Measurements from ENCODE around the gene PLD1. TPM values are rescaled to one million over a fixed set of nuclear protein-coding genes. Genes with fewer than 3 reads are reported as not detected.

PLD1 gene
- total and polyA plus RNA-seq, 3 experiments from 2014 or later = 0.59 to 14.5 (median 1.3) TPM

GRCh38 chr3:171804618-171805389 lies 5.5 kb downstream of the PLD1 start:
- no peaks in the 10 kb centered on the region for H3K27me3 ChIP-seq (ENCODE audit: insufficient read depth, low read length, poor library complexity, severe bottlenecking)
- Mint-ChIP-seq H3K27ac (no peak overlapping the region), H3K27me3 (peaks cover 5 to 30% of the 10 kb centered on the region in 2 donors), H3K9me3 (no peaks in the 10 kb centered on the region), H3K4me3 (no peak overlapping the region), H3K4me1 (peaks cover 8 to 15% (median 13%) of the 10 kb centered on the region in 3 donors), H3K36me3 (no peaks in the 10 kb centered on the region)
- H3K9me3 ChIP-seq (ENCODE audit: low read length) = no peaks in the 10 kb centered on the region
- DNase-seq = no peak
- no peaks in the 10 kb centered on the region for H3K36me3 ChIP-seq (ENCODE audit: insufficient read depth, low read length)
- CTCF ChIA-PET = no interaction called here
- no peak overlapping the region for H3K27ac ChIP-seq (ENCODE audit: low read depth, low read length)
- peaks cover 5% of the 10 kb centered on the region for H3K4me1 ChIP-seq (ENCODE audit: insufficient read depth, low read length)
- no peak overlapping the region for H3K4me3 ChIP-seq (ENCODE audit: low read length)
- POLR2A ChIA-PET = no interaction called here

GRCh38 chr3:171803044-171803443 lies 7.2 kb downstream of the PLD1 start:
- no peak overlapping the region for H3K4me3 Mint-ChIP-seq
- H3K27me3 Mint-ChIP-seq = peaks cover 2 to 21% of the 10 kb centered on the region in 2 donors
- Histone ChIP-seq H3K36me3 (ENCODE audit: insufficient read depth, low read length) (no peaks in the 10 kb centered on the region), H3K9me3 (ENCODE audit: low read length) (no peaks in the 10 kb centered on the region), H3K4me1 (ENCODE audit: insufficient read depth, low read length) (no peaks in the 10 kb centered on the region), H3K27ac (ENCODE audit: low read depth, low read length) (no peak overlapping the region), H3K4me3 (ENCODE audit: low read length) (no peak overlapping the region), H3K27me3 (ENCODE audit: insufficient read depth, low read length, poor library complexity, severe bottlenecking) (no peaks in the 10 kb centered on the region)
- H3K36me3 Mint-ChIP-seq = no peaks in the 10 kb centered on the region
- CTCF ChIA-PET = no interaction called here
- H3K4me1 Mint-ChIP-seq = peaks cover 0 to 8% (median 5%) of the 10 kb centered on the region in 3 donors
- no peak for DNase-seq
- no peaks in the 10 kb centered on the region for H3K9me3 Mint-ChIP-seq
- H3K27ac Mint-ChIP-seq = no peak overlapping the region
- POLR2A ChIA-PET = no interaction called here

- ChIA-PET CTCF (no interaction called here), POLR2A (no interaction called here)
- H3K9me3 ChIP-seq (ENCODE audit: low read length) = no peaks in the 10 kb centered on the region
- Mint-ChIP-seq H3K36me3 (no peaks in the 10 kb centered on the region), H3K27me3 (peaks cover 2 to 16% of the 10 kb centered on the region in 2 donors), H3K4me1 (peaks cover 0 to 6% (median under 1%) of the 10 kb centered on the region in 3 donors), H3K9me3 (no peaks in the 10 kb centered on the region), H3K27ac (peak overlapping the region in 2 of 8 donors; percentile 10 to 76), H3K4me3 (no peak overlapping the region)
- no peaks in the 10 kb centered on the region for H3K4me1 ChIP-seq (ENCODE audit: insufficient read depth, low read length)
- no peak for DNase-seq
- H3K27me3 ChIP-seq (ENCODE audit: insufficient read depth, low read length, poor library complexity, severe bottlenecking) = no peaks in the 10 kb centered on the region
- no peaks in the 10 kb centered on the region for H3K36me3 ChIP-seq (ENCODE audit: insufficient read depth, low read length)
- H3K27ac ChIP-seq (ENCODE audit: low read depth, low read length) = no peak overlapping the region
- no peak overlapping the region for H3K4me3 ChIP-seq (ENCODE audit: low read length)
Observed at GRCh38 chr3:171802590-171802956, 7.7 kb downstream of the PLD1 start.

GRCh38 chr3:171801738-171802589 lies 8.3 kb downstream of the PLD1 start:
- POLR2A ChIA-PET = no interaction called here
- no peaks in the 10 kb centered on the region for H3K4me1 ChIP-seq (ENCODE audit: insufficient read depth, low read length)
- no peak overlapping the region for H3K4me3 Mint-ChIP-seq

GRCh38 chr3:171799501-171799900 lies 10.8 kb downstream of the PLD1 start:
- Histone ChIP-seq H3K27ac (ENCODE audit: low read depth, low read length) (no peak overlapping the region), H3K36me3 (ENCODE audit: insufficient read depth, low read length) (no peaks in the 10 kb centered on the region), H3K4me3 (ENCODE audit: low read length) (no peak overlapping the region), H3K4me1 (ENCODE audit: insufficient read depth, low read length) (no peaks in the 10 kb centered on the region), H3K27me3 (ENCODE audit: insufficient read depth, low read length, poor library complexity, severe bottlenecking) (no peaks in the 10 kb centered on the region), H3K9me3 (ENCODE audit: low read length) (no peaks in the 10 kb centered on the region)
- Mint-ChIP-seq H3K36me3 (no peaks in the 10 kb centered on the region), H3K9me3 (no peaks in the 10 kb centered on the region), H3K27me3 (peaks cover 2 to 15% of the 10 kb centered on the region in 2 donors), H3K27ac (no peak overlapping the region), H3K4me3 (no peak overlapping the region), H3K4me1 (no peaks in the 10 kb centered on the region)
- ChIA-PET CTCF (no interaction called here), POLR2A (no interaction called here)
- DNase-seq = no peak

More at GRCh38 chr3:171801738-171802589, 8.3 kb downstream of the PLD1 start:
- Histone ChIP-seq H3K27me3 (ENCODE audit: insufficient read depth, low read length, poor library complexity, severe bottlenecking) (no peaks in the 10 kb centered on the region), H3K4me3 (ENCODE audit: low read length) (no peak overlapping the region), H3K27ac (ENCODE audit: low read depth, low read length) (no peak overlapping the region), H3K9me3 (ENCODE audit: low read length) (no peaks in the 10 kb centered on the region), H3K36me3 (ENCODE audit: insufficient read depth, low read length) (no peaks in the 10 kb centered on the region)
- peak overlapping the region in 3 of 8 donors; percentile 8 to 19 (median 10) for H3K27ac Mint-ChIP-seq
- H3K4me1 Mint-ChIP-seq = peaks cover 0 to 5% (median 0%) of the 10 kb centered on the region in 3 donors
- peaks cover 2 to 15% of the 10 kb centered on the region in 2 donors for H3K27me3 Mint-ChIP-seq
- H3K9me3 Mint-ChIP-seq = no peaks in the 10 kb centered on the region
- CTCF ChIA-PET = no interaction called here
- DNase-seq = no peak
- no peaks in the 10 kb centered on the region for H3K36me3 Mint-ChIP-seq

GRCh38 chr3:171797873-171798272 lies 12.4 kb downstream of the PLD1 start:
- Mint-ChIP-seq H3K27me3 (peaks cover 2 to 12% of the 10 kb centered on the region in 2 donors), H3K9me3 (no peaks in the 10 kb centered on the region), H3K4me3 (no peak overlapping the region), H3K4me1 (no peaks in the 10 kb centered on the region), H3K27ac (no peak overlapping the region), H3K36me3 (no peaks in the 10 kb centered on the region)
- no peaks in the 10 kb centered on the region for H3K9me3 ChIP-seq (ENCODE audit: low read length)
- DNase-seq = no peak
- H3K27ac ChIP-seq (ENCODE audit: low read depth, low read length) = peak overlapping the region; percentile 27
- H3K4me1 ChIP-seq (ENCODE audit: insufficient read depth, low read length) = no peaks in the 10 kb centered on the region
- no peaks in the 10 kb centered on the region for H3K27me3 ChIP-seq (ENCODE audit: insufficient read depth, low read length, poor library complexity, severe bottlenecking)
- no peak overlapping the region for H3K4me3 ChIP-seq (ENCODE audit: low read length)
- ChIA-PET CTCF (no interaction called here), POLR2A (no interaction called here)
- no peaks in the 10 kb centered on the region for H3K36me3 ChIP-seq (ENCODE audit: insufficient read depth, low read length)

GRCh38 chr3:171797265-171797679 lies 13.0 kb downstream of the PLD1 start:
- Mint-ChIP-seq H3K27ac (no peak overlapping the region), H3K4me1 (no peaks in the 10 kb centered on the region), H3K36me3 (no peaks in the 10 kb centered on the region), H3K27me3 (peaks cover 1 to 6% of the 10 kb centered on the region in 2 donors), H3K9me3 (no peaks in the 10 kb centered on the region), H3K4me3 (no peak overlapping the region)
- CTCF ChIA-PET = no interaction called here
- Histone ChIP-seq H3K36me3 (ENCODE audit: insufficient read depth, low read length) (no peaks in the 10 kb centered on the region), H3K27ac (ENCODE audit: low read depth, low read length) (peak overlapping the region; percentile 27), H3K4me1 (ENCODE audit: insufficient read depth, low read length) (no peaks in the 10 kb centered on the region), H3K27me3 (ENCODE audit: insufficient read depth, low read length, poor library complexity, severe bottlenecking) (no peaks in the 10 kb centered on the region), H3K4me3 (ENCODE audit: low read length) (no peak overlapping the region), H3K9me3 (ENCODE audit: low read length) (no peaks in the 10 kb centered on the region)
- POLR2A ChIA-PET = no interaction called here
- no peak for DNase-seq

- Mint-ChIP-seq H3K27ac (no peak overlapping the region), H3K36me3 (no peaks in the 10 kb centered on the region), H3K4me1 (no peaks in the 10 kb centered on the region), H3K27me3 (peaks cover 0 to 2% of the 10 kb centered on the region in 2 donors), H3K9me3 (no peaks in the 10 kb centered on the region), H3K4me3 (no peak overlapping the region)
- ChIA-PET CTCF (no interaction called here), POLR2A (no interaction called here)
- DNase-seq = no peak
- Histone ChIP-seq H3K4me3 (ENCODE audit: low read length) (no peak overlapping the region), H3K27ac (ENCODE audit: low read depth, low read length) (no peak overlapping the region), H3K9me3 (ENCODE audit: low read length) (no peaks in the 10 kb centered on the region), H3K36me3 (ENCODE audit: insufficient read depth, low read length) (no peaks in the 10 kb centered on the region), H3K27me3 (ENCODE audit: insufficient read depth, low read length, poor library complexity, severe bottlenecking) (no peaks in the 10 kb centered on the region), H3K4me1 (ENCODE audit: insufficient read depth, low read length) (no peaks in the 10 kb centered on the region)
Observed at GRCh38 chr3:171796625-171797264, 13.5 kb downstream of the PLD1 start.

Data from CD8-positive, alpha-beta memory T cell (primary cell).